AG09319 (cell line): ENCODE results near the gene CAB39.

Source experiments
- DNase-seq: peaks from one replicate; pipeline ENCODE4 v3.0.0-alpha.2; 2010; ENCODE audit warnings: low read depth; ENCODE audit errors: extremely low read depth
- CTCF ChIP-seq: IDR thresholded peaks from 2 replicates; pipeline ENCODE4 v1.5.1; 2011; ENCODE audit warnings: low read depth, mild to moderate bottlenecking, inconsistent platforms, low read length, moderate library complexity

Gene CAB39

DNA sequence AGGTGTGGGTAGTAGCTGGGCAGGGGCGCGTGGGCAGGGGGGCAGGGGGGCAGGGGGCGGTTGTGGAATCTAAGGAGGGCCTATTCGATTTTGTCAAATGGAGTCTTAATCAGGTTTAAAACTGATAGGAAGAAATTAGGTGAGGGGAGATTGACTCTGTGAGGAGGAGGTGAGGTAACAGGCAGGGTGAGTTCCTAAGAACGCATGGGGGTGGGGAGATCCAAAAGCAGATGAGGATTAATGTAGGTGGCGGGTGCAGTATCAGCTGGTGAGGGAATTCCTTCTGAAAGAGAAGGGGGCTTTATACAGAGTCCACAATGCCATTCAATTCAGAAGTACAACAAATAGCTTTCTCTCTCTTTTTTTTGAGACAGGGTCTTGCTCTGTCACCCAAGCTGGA is 72.7 kb downstream of the CAB39 start:
- TF ChIP-seq CTCF, result no peak
- no peak for DNase-seq

- no peak for DNase-seq
Measured at GRCh38 chr2:230787101-230787500, 74.5 kb downstream of the CAB39 start.

DNA sequence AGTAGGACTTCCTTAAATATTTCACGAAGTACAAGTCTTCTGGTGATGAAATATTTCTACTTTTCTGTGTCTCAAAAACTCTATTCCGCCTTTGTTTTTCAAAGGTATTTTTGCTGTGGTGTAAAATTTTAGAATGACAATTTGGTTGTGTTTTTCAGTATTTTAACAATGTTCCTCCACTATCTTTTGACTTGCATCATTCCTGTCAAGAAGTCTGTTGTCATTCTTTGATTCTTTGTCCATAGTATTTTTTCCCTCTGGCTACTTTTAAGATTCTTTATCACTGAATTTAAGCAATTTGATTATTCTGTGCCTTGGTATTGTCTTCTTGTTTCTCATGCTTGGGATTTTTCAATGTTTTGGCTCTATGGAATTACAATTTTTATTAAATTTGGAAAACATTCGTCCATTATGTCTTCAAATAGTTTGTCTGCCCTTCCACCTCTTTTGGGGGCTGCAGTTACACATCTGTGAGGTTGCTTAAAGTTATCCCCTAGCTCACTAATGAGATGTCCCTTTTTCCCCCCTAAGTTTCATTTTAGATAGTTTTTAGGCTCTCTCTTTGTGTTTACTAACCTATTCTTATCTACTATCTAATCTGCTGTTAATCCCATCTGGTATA is 76.0 kb downstream of the CAB39 start:
- DNase-seq, result no peak
- TF ChIP-seq CTCF, result no peak

More at GRCh38 chr2:230787101-230787500, 74.5 kb downstream of the CAB39 start:
- no peak for TF ChIP-seq CTCF

- no peak for TF ChIP-seq CTCF
- DNase-seq, result no peak
Measured at GRCh38 chr2:230790981-230791380, 78.3 kb downstream of the CAB39 start.

DNA sequence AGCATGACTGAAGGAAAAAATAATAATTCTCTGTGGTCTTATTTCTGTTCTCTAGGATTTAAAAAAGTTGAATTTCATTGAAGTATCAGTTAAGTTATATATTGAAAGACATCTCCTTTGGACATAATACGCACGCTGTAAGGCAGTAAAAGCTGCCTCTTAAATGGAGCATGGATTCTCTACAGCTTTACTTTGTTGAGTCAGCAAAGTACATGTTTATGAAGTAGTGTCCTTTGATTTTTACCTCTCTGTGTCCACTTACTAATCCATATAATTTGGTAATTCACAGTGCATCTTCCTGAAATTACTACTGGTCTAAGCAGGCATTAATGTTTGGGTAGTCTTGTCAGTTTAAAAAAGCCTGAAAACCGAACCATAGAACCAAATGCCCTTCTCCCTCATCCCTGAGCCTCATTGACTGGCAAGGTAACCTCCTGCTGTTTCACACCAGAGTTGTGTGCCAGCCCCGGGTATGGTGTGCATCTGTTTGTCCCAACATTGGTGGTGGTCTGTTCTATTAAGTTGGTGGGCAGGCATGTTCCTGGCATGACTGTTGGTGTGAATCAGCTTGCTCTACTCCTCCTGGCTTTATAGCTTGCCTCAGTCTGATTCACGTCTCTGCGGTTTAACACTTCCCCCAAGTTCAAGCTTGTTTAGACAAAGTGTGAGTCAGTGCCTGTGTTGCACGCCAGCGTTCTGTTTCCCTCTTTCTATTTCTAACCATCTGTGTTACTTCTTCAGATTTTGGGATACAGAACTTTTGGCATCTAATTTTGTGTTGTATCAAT is 81.1 kb downstream of the CAB39 start:
- TF ChIP-seq CTCF, result no peak
- DNase-seq, result peak; percentile 95

DNA sequence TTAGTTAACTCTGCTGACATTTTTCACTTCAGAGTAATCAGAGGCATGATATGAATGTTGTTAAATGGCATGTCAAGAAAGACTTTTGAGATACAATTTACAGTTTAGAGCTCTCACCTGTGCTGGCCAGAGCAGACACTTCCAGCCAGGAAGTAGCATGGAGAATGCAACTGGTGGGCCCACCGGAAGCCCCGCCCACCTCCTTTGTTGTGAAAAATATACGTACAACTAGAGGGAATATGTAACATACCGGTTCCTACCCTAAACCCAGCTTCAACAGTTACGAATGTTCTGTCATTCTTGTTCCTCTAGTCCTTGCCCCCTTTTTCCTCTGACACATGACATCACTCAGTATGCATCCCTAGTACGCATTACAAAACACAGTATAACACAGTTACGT is 81.9 kb downstream of the CAB39 start:
- DNase-seq, result no peak

More for the DNA sequence above, 81.9 kb downstream of the CAB39 start:
- no peak for TF ChIP-seq CTCF
